DOHH2 (cell line): ENCODE measurements around the gene DNER.

Experiments used
- CTCF ChIP-seq: fragments of 200-600 bp; sonication (generic); IDR thresholded peaks from one replicate; pipeline ENCODE4 v1.5.1; 2014; ENCODE audit warnings: antibody characterized with exemption, mild to moderate bottlenecking, low read depth, low read length; ENCODE audit not compliant: poor library complexity, severe bottlenecking
- EZH2phosphoT487 ChIP-seq: fragments of 200-600 bp; sonication (generic); IDR thresholded peaks from 2 replicates; pipeline ENCODE4 v1.6.1; 2017; ENCODE audit warnings: borderline replicate concordance, mild to moderate bottlenecking, antibody characterized with exemption, low read length, moderate library complexity, mixed read lengths

- no peak for TF ChIP-seq CTCF
- no peak for TF ChIP-seq EZH2phosphoT487
Observed at GRCh38 chr2:229629039-229629438, 85.3 kb downstream of the DNER start.
